ENCODE data around the gene FARP1.

Gene FARP1

GRCh38 chr13:98490195-98490836, 347.4 kb downstream of the FARP1 start:
- DNase-seq: no peak

DNA sequence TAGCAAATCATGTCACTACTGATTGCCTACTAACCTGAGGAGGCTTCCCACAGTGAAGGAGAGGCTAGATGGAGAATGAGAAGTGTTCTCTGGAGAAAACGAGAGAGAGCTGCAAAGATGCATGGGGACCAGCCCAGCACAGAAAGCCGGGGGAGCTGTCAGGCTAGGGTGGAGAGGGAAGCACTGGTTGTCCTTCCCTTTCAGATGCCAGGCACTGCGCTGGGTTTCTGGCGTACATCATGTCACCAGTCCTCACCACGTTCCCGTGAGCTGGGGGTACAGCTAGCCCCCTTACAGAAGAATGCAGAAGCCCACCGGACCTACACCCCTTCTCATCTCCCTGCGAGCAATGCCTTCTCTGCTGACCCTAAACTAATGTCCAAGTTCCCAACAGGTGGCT, 348.0 kb downstream of the FARP1 start:
- no peak for DNase-seq

GRCh38 chr13:98492335-98493041, 349.6 kb downstream of the FARP1 start:
- DNase-seq: no peak

DNA sequence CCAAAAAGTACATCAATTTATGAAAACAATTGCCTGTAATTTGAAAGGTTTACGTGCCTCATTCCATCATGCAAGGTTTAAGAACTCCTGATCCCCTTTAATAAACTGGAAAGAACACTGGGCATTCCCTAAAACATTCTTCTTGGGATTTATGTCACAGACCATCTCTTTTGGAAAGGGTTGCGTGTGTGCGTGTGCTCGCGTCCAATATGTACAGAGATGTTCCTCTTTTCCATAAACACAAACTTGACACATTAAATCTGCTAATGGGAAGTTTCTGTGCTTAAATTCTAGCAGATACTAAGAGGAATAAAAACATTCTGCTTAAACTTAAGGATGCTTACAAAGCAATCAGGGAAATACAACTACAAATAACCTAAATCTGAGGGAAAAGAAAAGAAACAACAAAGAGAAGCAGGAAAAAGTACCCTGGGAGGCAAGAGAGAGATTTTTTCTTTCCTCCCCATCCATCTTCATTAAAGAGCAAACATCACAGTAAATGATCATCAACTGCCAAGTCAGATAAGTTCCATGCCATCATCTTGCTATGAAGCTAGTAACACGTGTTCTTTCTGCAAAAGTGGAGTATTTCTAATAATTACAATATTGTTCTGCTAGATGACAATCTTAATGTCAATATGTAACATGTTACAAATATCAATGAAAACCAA, 350.3 kb downstream of the FARP1 start:
- no peak for DNase-seq

- DNase-seq: no peak
Measured at GRCh38 chr13:98494769-98495168, 351.9 kb downstream of the FARP1 start.

DNA sequence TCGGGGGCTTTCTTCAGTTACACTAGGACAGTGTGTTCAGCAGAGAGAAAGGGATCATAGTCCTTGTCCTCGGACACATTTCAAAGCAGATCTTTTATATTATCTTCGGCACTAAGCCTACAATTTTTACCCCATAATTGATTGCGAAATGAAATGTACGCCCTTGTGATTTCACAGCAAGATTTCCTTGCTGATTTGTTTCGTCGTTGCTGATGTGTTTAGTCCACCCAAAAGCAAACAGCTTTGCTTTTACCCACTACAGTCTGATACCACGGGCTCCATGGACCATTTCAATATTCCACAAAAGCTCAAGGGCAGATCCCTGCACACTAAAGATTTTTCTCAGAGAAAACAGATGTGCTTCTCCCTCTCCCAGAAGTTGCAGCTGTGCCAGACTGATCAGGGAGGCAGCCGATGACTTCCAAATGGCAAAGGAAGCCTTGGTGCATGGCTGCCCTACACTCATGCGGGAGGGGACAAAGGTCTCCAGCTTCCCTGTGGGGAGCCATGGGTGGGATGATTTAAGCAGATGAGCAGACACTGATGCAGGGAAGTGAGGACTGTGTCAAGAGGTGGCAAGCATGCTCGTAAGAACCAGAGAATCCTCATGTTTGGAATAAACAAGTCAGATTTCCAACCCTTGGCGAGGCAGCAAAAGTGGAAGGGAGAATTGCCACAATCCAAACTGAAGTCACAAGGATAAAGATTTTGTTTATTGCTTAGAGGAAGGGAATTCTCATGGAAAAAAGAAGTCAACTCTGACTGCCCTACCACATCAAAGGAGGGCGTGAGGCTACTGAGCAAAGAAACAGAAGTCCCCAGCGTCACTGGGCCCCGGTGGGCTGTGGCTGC, 353.0 kb downstream of the FARP1 start:
- no peak for DNase-seq

GRCh38 chr13:98496479-98496791, 353.5 kb downstream of the FARP1 start:
- no peak for DNase-seq

- no peak for DNase-seq
Measured at GRCh38 chr13:98496966-98497365, 354.1 kb downstream of the FARP1 start.

DNA sequence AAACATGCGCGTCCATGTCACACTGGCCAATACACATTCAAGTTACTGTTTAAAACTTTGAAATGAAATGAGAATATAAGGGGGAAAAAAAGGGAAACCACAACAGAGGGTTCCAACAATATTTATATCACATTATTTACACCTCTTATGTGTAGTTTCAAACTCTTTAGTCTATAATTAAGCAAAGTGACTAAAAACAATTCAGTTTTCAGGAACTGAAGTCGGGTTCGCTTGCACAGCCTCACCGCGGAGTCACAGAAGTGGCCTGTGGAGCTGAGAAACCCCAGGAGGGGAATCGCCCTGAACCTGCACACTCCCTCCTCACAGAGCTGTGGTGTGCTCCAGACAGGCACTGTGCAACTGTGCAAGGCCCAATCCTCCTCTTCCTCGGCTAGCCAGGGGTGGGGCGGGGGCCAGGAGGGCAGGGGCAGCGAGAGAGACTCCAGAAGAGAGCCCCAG, 358.1 kb downstream of the FARP1 start:
- no peak for DNase-seq

DNA sequence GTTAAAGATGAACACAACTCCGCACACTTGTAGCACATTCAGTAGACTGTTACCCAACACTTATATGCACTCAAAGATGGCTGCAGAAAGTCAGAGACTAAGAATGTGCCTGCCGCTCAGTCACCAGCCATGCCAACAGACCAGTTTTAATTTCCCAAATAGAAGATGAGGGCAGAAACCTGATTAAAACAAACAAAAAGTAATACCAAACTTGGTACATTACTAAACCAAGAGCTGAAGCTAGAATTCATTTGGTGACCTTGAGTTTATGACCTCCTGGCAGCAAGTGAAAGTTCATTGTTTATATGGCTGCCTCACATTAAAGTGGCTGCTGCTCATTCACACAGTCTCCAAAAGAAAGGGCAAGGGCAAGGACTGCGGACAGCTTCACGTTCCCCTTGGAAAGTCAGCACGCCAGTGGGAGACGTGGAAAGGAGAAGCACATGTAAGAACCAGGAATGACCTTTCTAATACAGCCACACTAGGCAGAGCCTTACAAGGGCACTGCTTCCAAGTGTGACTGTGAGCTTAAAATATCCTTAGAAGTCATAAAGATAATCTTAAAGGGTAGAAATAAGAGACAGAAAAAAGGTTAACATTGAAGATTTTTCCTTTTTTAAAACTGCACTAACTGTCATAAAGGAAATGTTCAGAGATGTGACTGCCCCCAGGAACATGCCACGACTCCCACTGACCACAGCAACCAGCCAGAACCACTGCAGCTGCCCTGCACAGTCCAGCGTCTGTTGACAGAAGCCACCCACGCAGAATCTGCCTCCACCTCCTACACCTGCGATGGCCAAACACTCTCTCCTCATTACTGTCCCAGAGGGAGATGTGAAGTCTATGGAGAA, 360.5 kb downstream of the FARP1 start:
- no peak for DNase-seq

DNA sequence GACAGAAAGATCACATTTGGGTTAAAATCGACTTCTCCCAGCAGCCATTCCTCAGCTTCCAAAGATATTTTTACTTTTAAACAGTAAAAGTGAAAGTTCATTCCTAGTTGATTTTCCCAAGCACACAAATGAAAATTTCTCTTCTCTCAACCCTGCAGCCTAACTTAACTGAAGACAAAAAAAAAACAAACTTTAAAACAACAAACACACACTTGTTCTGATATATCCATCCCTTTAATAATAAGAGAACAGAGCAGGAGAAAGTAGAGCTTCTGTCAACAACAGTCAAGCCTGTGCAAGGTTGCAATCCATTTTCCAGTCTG, 361.1 kb downstream of the FARP1 start:
- no peak for DNase-seq

GRCh38 chr13:98504371-98504963, 361.6 kb downstream of the FARP1 start:
- peak; percentile 25 for DNase-seq

Data from activated CD4-positive, alpha-beta T cell treated with anti-CD3 and anti-CD28 coated beads for 48 hours (primary cell).